Upper lobe of left lung (tissue), 4 donors: ENCODE data around the gene KLHL12.

Experiments used
- EP300 ChIP-seq, 4 donors: sonication (generic); formaldehyde crosslinking; IDR thresholded peaks; one replicate each; pipeline ENCODE4 v1.5.1; 2017; ENCODE audit warnings: antibody characterized with exemption in 4 of 4, control low read depth in 2 of 4
- POLR2A ChIP-seq, 4 donors: fragments of 450-650 bp; IDR thresholded peaks; one replicate each; pipeline ENCODE4 v1.5.1; 2016 to 2017; ENCODE audit warnings: antibody characterized with exemption in 4 of 4, mild to moderate bottlenecking in 2 of 4
- POLR2AphosphoS5 ChIP-seq, 2 donors: sonication (generic); formaldehyde crosslinking; IDR thresholded peaks; one replicate each; pipeline ENCODE4 v1.5.1; 2017; ENCODE audit warnings: antibody characterized with exemption in 2 of 2
- TF ChIP-seq, protein P1 (sequence below), 6 experiments: fragments of 450-650 bp in 4 of 6; fragments of 200-600 bp in 2 of 6; sonication (generic) in 2 of 6; IDR thresholded peaks; one replicate each; pipeline ENCODE4 v1.5.1; 2016 to 2019; ENCODE audit warnings: antibody characterized with exemption in 6 of 6

DNA sequence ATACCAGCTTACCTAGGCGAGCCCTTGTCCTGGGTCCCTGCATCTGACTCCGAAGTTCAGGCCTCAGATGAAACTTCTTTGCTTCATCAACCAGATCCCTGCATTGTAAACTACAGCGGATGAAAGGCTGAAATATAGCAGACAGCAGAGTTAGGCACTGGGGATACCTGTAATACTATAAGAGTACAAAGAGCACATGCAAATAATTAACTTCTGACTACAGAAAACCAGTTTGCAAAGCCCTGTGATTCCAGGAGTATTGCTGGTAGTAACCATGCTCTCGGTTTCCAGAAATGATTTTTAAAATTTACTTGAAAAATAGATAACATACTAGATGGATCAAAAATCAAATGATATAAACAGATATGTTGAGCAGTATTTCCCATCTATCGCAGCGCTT is 18.0 kb downstream of the KLHL12 start:
- TF ChIP-seq EP300 (IDR thresholded peaks at IDR 0.05) (no peak), POLR2AphosphoS5 (IDR thresholded peaks at IDR 0.05) (no peak), POLR2A (IDR thresholded peaks at IDR 0.05) (no peak)
- TF ChIP-seq, protein P1, sequence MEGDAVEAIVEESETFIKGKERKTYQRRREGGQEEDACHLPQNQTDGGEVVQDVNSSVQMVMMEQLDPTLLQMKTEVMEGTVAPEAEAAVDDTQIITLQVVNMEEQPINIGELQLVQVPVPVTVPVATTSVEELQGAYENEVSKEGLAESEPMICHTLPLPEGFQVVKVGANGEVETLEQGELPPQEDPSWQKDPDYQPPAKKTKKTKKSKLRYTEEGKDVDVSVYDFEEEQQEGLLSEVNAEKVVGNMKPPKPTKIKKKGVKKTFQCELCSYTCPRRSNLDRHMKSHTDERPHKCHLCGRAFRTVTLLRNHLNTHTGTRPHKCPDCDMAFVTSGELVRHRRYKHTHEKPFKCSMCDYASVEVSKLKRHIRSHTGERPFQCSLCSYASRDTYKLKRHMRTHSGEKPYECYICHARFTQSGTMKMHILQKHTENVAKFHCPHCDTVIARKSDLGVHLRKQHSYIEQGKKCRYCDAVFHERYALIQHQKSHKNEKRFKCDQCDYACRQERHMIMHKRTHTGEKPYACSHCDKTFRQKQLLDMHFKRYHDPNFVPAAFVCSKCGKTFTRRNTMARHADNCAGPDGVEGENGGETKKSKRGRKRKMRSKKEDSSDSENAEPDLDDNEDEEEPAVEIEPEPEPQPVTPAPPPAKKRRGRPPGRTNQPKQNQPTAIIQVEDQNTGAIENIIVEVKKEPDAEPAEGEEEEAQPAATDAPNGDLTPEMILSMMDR (IDR thresholded peaks at IDR 0.05): no peak
